ENCODE results near the gene ABLIM2.

GRCh38 chr4:8041172-8041571, 117.4 kb downstream of the ABLIM2 start:
- TF ChIP-seq RAD21 (IDR thresholded peaks at IDR 0.05; ENCODE audit: low read depth) = no peak
- TF ChIP-seq POLR2AphosphoS5 (IDR thresholded peaks at IDR 0.05; ENCODE audit: low read depth, low read length) = no peak
- TF ChIP-seq CTCF (IDR thresholded peaks at IDR 0.05 in 2 of 3, conservative IDR thresholded peaks at IDR 0.05 in 1 of 3; ENCODE audit: borderline replicate concordance in 1 of 3, insufficient read depth in 1 of 3, low read depth in 2 of 3, low read length in 2 of 3) = no peak
- no peak for TF ChIP-seq JUND (IDR thresholded peaks at IDR 0.05)
- no peak for TF ChIP-seq SIN3A (IDR thresholded peaks at IDR 0.05; ENCODE audit: low read depth)
- TF ChIP-seq YY1 (IDR thresholded peaks at IDR 0.05; ENCODE audit: extremely low read depth, insufficient replicate concordance, low read depth, low read length) = no peak
- TF ChIP-seq EGR1 (IDR thresholded peaks at IDR 0.05; ENCODE audit: low read depth) = no peak
- TF ChIP-seq POLR2A (IDR thresholded peaks at IDR 0.05; ENCODE audit: borderline replicate concordance, extremely low read depth, insufficient read depth, insufficient read length) = no peak
- no peak for TF ChIP-seq ELF1 (IDR thresholded peaks at IDR 0.05; ENCODE audit: borderline replicate concordance, low read depth)
- TF ChIP-seq ZNF274 (IDR thresholded peaks at IDR 0.05; ENCODE audit: low read depth, low read length) = no peak
- TF ChIP-seq MAX (IDR thresholded peaks at IDR 0.05) = no peak
- TF ChIP-seq REST (IDR thresholded peaks at IDR 0.05; ENCODE audit: low read depth) = no peak
- TF ChIP-seq CEBPB (IDR thresholded peaks at IDR 0.05; ENCODE audit: low read depth) = no peak
